Esophagus muscularis mucosa (tissue), 4 donors: ENCODE results near the gene PAGE2. TPM values are rescaled to one million over a fixed set of nuclear protein-coding genes. Genes with fewer than 3 reads are reported as not detected.
A peak's percentile ranks its signal among the peaks of the same experiment; 100 is the strongest.
"Not testable (repeated sequence)": the region's sequence is repeated elsewhere in the genome, so short reads cannot be mapped to it uniquely, and the experiment has no call there.

ENCODE experiments used
- DNase-seq: peaks from one replicate; pipeline ENCODE4 v3.0.0-alpha.2; 2017; ENCODE audit errors: extremely low spot score
- H3K27ac ChIP-seq, 4 donors: fragments of 200-600 bp; sonication (generic); replicated peaks in 1 of 4; 1 replicate in 3 of 4; 2 replicates in 1 of 4; pipeline ENCODE4 v1.5.1; 2016 to 2019; ENCODE audit warnings: mild to moderate bottlenecking in 1 of 4
- H3K27me3 ChIP-seq, 4 donors: fragments of 200-600 bp; sonication (generic); one replicate each; pipeline versions ENCODE4 v1.5.1 to v1.6.0; 2016 to 2019
- H3K36me3 ChIP-seq, 4 donors: fragments of 200-600 bp; sonication (generic); one replicate each; pipeline ENCODE4 v1.5.1; 2016 to 2019
- H3K4me1 ChIP-seq, 4 donors: fragments of 200-600 bp; sonication (generic); one replicate each; pipeline ENCODE4 v1.5.1; 2016 to 2019
- H3K4me3 ChIP-seq, 4 donors: fragments of 200-600 bp; sonication (generic); 1 replicate in 2 of 4; 2 replicates in 2 of 4; pipeline ENCODE4 v1.5.1; 2016 to 2019; ENCODE audit warnings: mild to moderate bottlenecking in 4 of 4, moderate library complexity in 1 of 4
- H3K9me3 ChIP-seq, 4 donors: fragments of 200-600 bp; sonication (generic); 1 replicate in 3 of 4; 2 replicates in 1 of 4; pipeline ENCODE4 v1.5.1; 2016 to 2019
- CTCF ChIP-seq, 3 experiments: fragments of 200-600 bp in 2 of 3; fragments of 450-650 bp in 1 of 3; sonication (generic) in 2 of 3; IDR thresholded peaks; one replicate each; pipeline ENCODE4 v1.5.1; 2017 to 2019; ENCODE audit warnings: antibody characterized with exemption in 3 of 3, mild to moderate bottlenecking in 2 of 3, moderate library complexity in 1 of 3
- EP300 ChIP-seq: sonication (generic); formaldehyde crosslinking; IDR thresholded peaks from one replicate; pipeline ENCODE4 v1.6.1; 2017; ENCODE audit warnings: antibody characterized with exemption
- POLR2A ChIP-seq: fragments of 450-650 bp; IDR thresholded peaks from one replicate; pipeline ENCODE4 v1.6.1; 2017; ENCODE audit warnings: antibody characterized with exemption, moderate library complexity, mild to moderate bottlenecking, low read depth
- POLR2AphosphoS5 ChIP-seq, 2 donors: sonication (generic); formaldehyde crosslinking; IDR thresholded peaks; one replicate each; pipeline ENCODE4 v1.6.1; 2017; ENCODE audit warnings: antibody characterized with exemption in 2 of 2
- WGBS: methylation state at CpG from one replicate; pipeline ENCODE4 v1.1.5; 2018; 5-methylcytosine and 5-hydroxymethylcytosine counted together
- intact Hi-C: fragments of 100-400 bp; cut with DNase I; formaldehyde crosslinking; loops from one replicate; pipeline ENCODE4 v1.15.1; 2023
- total RNA-seq, 4 donors: library from RNA; depleted of rRNA; stranded (reverse); fragments of >200 nt; gene quantifications; one replicate each; pipeline versions ENCODE4 v1.1.0 to v1.2.1, GENCODE V29; 2016

Gene PAGE2
- total RNA-seq = not detected

GRCh38 chrX:55088795-55089489 lies at the start of gene PAGE2:
TSS of gene PAGE2 (plus strand) at chrX:55089018. CDS start at chrX:55090021, 1,003 bp downstream.
- intact Hi-C loops = no loop called here
- Histone ChIP-seq H3K27me3 (no peaks in the 10 kb centered on the region), H3K36me3 (no peaks in the 10 kb centered on the region), H3K9me3 (peaks cover 0 to 6% (median 0%) of the 10 kb centered on the region in 4 donors), H3K4me3 (no peak within 1 kb of the TSS), H3K27ac (no peak within 1 kb of the TSS), H3K4me1 (no peaks in the 10 kb centered on the region)
- WGBS = 82% methylated on average over 30 of the region's 30 CpGs
- TF ChIP-seq CTCF (IDR thresholded peaks at IDR 0.05) (no peak), POLR2AphosphoS5 (IDR thresholded peaks at IDR 0.05) (no peak), POLR2A (no peak), EP300 (no peak)
- DNase-seq = no peak

- Histone ChIP-seq H3K4me3 (no peak overlapping the region), H3K9me3 (no peaks in the 10 kb centered on the region), H3K36me3 (no peaks in the 10 kb centered on the region), H3K27ac (no peak overlapping the region), H3K4me1 (no peaks in the 10 kb centered on the region), H3K27me3 (no peaks in the 10 kb centered on the region)
- 74% methylated on average over 3 of the region's 3 CpGs for WGBS
- no peak for DNase-seq
- no peak for TF ChIP-seq POLR2A
- no peak for TF ChIP-seq CTCF (IDR thresholded peaks at IDR 0.05)
- TF ChIP-seq EP300 = no peak
- TF ChIP-seq POLR2AphosphoS5 (IDR thresholded peaks at IDR 0.05) = no peak
- intact Hi-C loops = no loop called here
Measured at GRCh38 chrX:55039471-55039870, 49.3 kb upstream of the PAGE2 start.

- Histone ChIP-seq H3K9me3 (no peaks in the 10 kb centered on the region), H3K36me3 (no peaks in the 10 kb centered on the region), H3K27ac (no peak overlapping the region), H3K27me3 (no peaks in the 10 kb centered on the region), H3K4me3 (no peak overlapping the region), H3K4me1 (no peaks in the 10 kb centered on the region)
- TF ChIP-seq POLR2A (no peak), CTCF (IDR thresholded peaks at IDR 0.05) (no peak)
- DNase-seq = no peak
- intact Hi-C loops = no loop called here
- WGBS = 88% methylated on average over 6 of the region's 6 CpGs
Measured at GRCh38 chrX:55041514-55041913, 47.3 kb upstream of the PAGE2 start.

DNA sequence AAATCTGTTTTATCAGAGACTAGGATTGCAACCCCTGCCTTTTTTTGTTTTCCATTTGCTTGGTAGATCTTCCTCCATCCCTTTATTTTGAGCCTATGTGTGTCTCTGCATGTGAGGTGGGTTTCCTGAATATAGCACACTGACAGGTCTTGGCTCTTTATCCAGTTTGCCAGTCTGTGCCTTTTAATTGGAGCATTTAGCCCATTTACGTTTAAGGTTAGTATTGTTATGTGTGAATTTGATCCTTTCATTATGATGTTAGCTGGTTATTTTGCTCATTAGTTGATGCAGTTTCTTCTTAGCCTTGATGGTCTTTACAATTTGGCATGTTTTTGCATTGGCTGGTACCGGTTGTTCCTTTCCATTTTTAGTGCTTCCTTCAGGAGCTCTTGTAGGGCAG lies 38.2 kb upstream of the PAGE2 start:
- intact Hi-C loops = loop anchor here (10.0 kb wide), 1 partner anchor 156 kb away; no protein-coding TSS in a partner anchor
- WGBS = 86% methylated on average over 2 of the region's 2 CpGs
- H3K4me1 ChIP-seq, H3K9me3 ChIP-seq, H3K4me3 ChIP-seq, DNase-seq, H3K27ac ChIP-seq, H3K36me3 ChIP-seq, H3K27me3 ChIP-seq: not testable (repeated sequence)

GRCh38 chrX:55056820-55057674 lies 31.8 kb upstream of the PAGE2 start:
- no peak for DNase-seq
- no peaks in the 10 kb centered on the region for H3K27me3 ChIP-seq
- H3K9me3 ChIP-seq = peaks cover 0 to 3% (median 0%) of the 10 kb centered on the region in 4 donors
- no peaks in the 10 kb centered on the region for H3K36me3 ChIP-seq
- 37% methylated on average over 7 of the region's 7 CpGs for WGBS
- intact Hi-C loops = loop anchor here (5.0 to 10.0 kb wide), 2 partner anchors 162 to 415 kb away; no protein-coding TSS in a partner anchor
- H3K4me1 ChIP-seq = peaks cover 0 to 6% (median 0%) of the 10 kb centered on the region in 4 donors
- H3K27ac ChIP-seq = no peak overlapping the region
- H3K4me3 ChIP-seq = peak overlapping the region in 2 of 4 donors; percentile 4 to 34
- TF ChIP-seq POLR2A (no peak), EP300 (no peak), CTCF (IDR thresholded peaks at IDR 0.05) (no peak), POLR2AphosphoS5 (IDR thresholded peaks at IDR 0.05) (no peak)
